K562 (cell line): ENCODE measurements around the gene ST3GAL5. TPM values are rescaled to one million over a fixed set of nuclear protein-coding genes. Genes with fewer than 3 reads are reported as not detected.

Experiments
- ATAC-seq: fragments of 200-7000 bp; cut with Tn5 transposase; 3 replicates; pipeline ENCODE4 v1.9.1; 2020; ENCODE audit warnings: moderate library complexity
- BruUV-seq: library from RNA; stranded (reverse); fragments of 400-500 nt; replicated peaks from 2 replicates; lab custom pipeline; 2021; lab: Mats Ljungman, UMichigan
- CTCF ChIA-PET: fragments of 300-600 bp; formaldehyde crosslinking; extraction: SDS; loops from one replicate; lab custom pipeline; 2021; ENCODE audit warnings: low intra/inter-chr PET ratio; lab: Yijun Ruan, JAX
- POLR2A ChIA-PET: fragments of 300-600, 350-650 bp; sonication (Branson Sonifier 250); formaldehyde crosslinking; extraction: SDS; loops from one replicate; lab custom pipeline; 2021; ENCODE audit warnings: antibody characterized with exemption, inconsistent platforms; lab: Yijun Ruan, JAX
- DNase-seq, 4 experiments: peaks; one replicate each; pipeline versions ENCODE4 v3.0.0 to v3.0.0-alpha.2; 2011 to 2018; ENCODE audit warnings: low spot score in 3 of 4, mixed read lengths in 3 of 4; ENCODE audit errors: extremely low read depth in 1 of 4
- FAIRE-seq: peaks from 2 replicates; lab custom pipeline; 2011; peaks lifted over from hg19 to GRCh38; lab: Jason Lieb, UNC
- H2AFZ ChIP-seq: 2 replicates; pipeline ENCODE4 v1.6.0; 2011; ENCODE audit warnings: low read depth, low read length, control low read depth, inconsistent platforms
- H3K27ac ChIP-seq: fragments of 200-600 bp; 3 replicates; pipeline ENCODE4 v1.8.0; 2011; ENCODE audit warnings: low read depth, mild to moderate bottlenecking, control low read depth, inconsistent platforms, low read length, moderate library complexity, mixed read lengths; ENCODE audit errors: extremely low read depth
- H3K27me3 ChIP-seq, 2 experiments: fragments of 300-600 bp in 1 of 2; 2 replicates in 1 of 2; 3 replicates in 1 of 2; pipeline versions ENCODE4 v1.6.0 to v1.8.0; 2011; ENCODE audit warnings: inconsistent platforms in 2 of 2, low read length in 2 of 2, mild to moderate bottlenecking in 1 of 2, mixed read lengths in 1 of 2, moderate library complexity in 1 of 2; ENCODE audit not compliant: control insufficient read depth in 2 of 2, insufficient read depth in 2 of 2
- H3K36me3 ChIP-seq: fragments of 300-600 bp; 3 replicates; pipeline ENCODE4 v1.8.0; 2011; ENCODE audit warnings: mild to moderate bottlenecking, low read length, inconsistent platforms; ENCODE audit not compliant: control insufficient read depth, insufficient read depth
- H3K4me1 ChIP-seq, 2 experiments: fragments of 200-600 bp in 1 of 2; replicated peaks in 1 of 2; 2 replicates in 1 of 2; 3 replicates in 1 of 2; pipeline versions ENCODE4 v1.5.1 to v1.8.0; 2011; ENCODE audit warnings: inconsistent platforms in 2 of 2, low read length in 2 of 2, mild to moderate bottlenecking in 1 of 2, mixed read lengths in 1 of 2, moderate library complexity in 1 of 2; ENCODE audit not compliant: control insufficient read depth in 2 of 2, insufficient read depth in 2 of 2
- H3K4me2 ChIP-seq: 2 replicates; pipeline ENCODE4 v1.6.1; 2011; ENCODE audit warnings: low read length, control low read depth, inconsistent platforms, mixed read lengths; ENCODE audit not compliant: insufficient read depth
- H3K4me3 ChIP-seq: fragments of 200-600 bp; sonication (generic), shearing (Covaris generic); 2 replicates; pipeline ENCODE4 v1.5.1; 2016; ENCODE audit warnings: control low read depth, inconsistent platforms
- H3K79me2 ChIP-seq: fragments of 200-600 bp; 3 replicates; pipeline ENCODE4 v1.8.0; 2011; ENCODE audit warnings: low read length, inconsistent platforms; ENCODE audit not compliant: control insufficient read depth, insufficient read depth
- H3K9ac ChIP-seq, 2 experiments: 2 replicates each; pipeline versions ENCODE4 v1.6.0 to v1.6.1; 2011; ENCODE audit warnings: low read depth in 2 of 2, low read length in 2 of 2, control low read depth in 1 of 2, inconsistent platforms in 1 of 2, mild to moderate bottlenecking in 1 of 2, mixed read lengths in 1 of 2; ENCODE audit not compliant: insufficient read depth in 1 of 2
- H3K9me1 ChIP-seq: one replicate; pipeline ENCODE4 v1.6.0; 2011; ENCODE audit warnings: inconsistent platforms, mild to moderate bottlenecking, low read length, moderate library complexity; ENCODE audit not compliant: control insufficient read depth, insufficient read depth
- H3K9me3 ChIP-seq: replicated peaks from 2 replicates; pipeline ENCODE4 v1.5.1; 2011; ENCODE audit warnings: low read depth, low read length, inconsistent platforms; ENCODE audit not compliant: control insufficient read depth, insufficient read depth
- H4K20me1 ChIP-seq: replicated peaks from 2 replicates; pipeline ENCODE4 v1.6.1; 2011; ENCODE audit warnings: low read length, inconsistent platforms, mixed read lengths; ENCODE audit not compliant: control insufficient read depth, insufficient read depth
- ARID1B ChIP-seq: fragments of 450-650 bp; IDR thresholded peaks from 2 replicates; pipeline ENCODE4 v1.6.1; 2016; ENCODE audit warnings: antibody characterized with exemption, mild to moderate bottlenecking, inconsistent platforms
- FOSL1 ChIP-seq: fragments of 200-800 bp; sonication (Bioruptor generic); conservative IDR thresholded peaks from 2 replicates; pipeline ENCODE4 v1.6.1; 2016; ENCODE audit warnings: missing genetic modification characterization, missing compliant biosample characterization
- IRF2 ChIP-seq: sonication (generic); formaldehyde crosslinking; IDR thresholded peaks from 2 replicates; pipeline ENCODE4 v1.8.1; 2022; ENCODE audit warnings: mild to moderate bottlenecking, missing genetic modification reagents
- JUN ChIP-seq, 2 experiments: sonication (generic) in 1 of 2; formaldehyde crosslinking in 1 of 2; IDR thresholded peaks; 2 replicates each; pipeline versions ENCODE4 v1.6.1 to v1.8.0; 2012 to 2022; ENCODE audit warnings: borderline replicate concordance in 2 of 2, mild to moderate bottlenecking in 2 of 2, improper control_type of control experiment in 1 of 2, low read depth in 1 of 2, low read length in 1 of 2, missing genetic modification reagents in 1 of 2
- KAT8 ChIP-seq: fragments of 450-650 bp; IDR thresholded peaks from 2 replicates; pipeline ENCODE4 v1.6.1; 2016; ENCODE audit warnings: low read depth, mild to moderate bottlenecking
- MLX ChIP-seq, 2 experiments: fragments of 450-650 bp in 1 of 2; sonication (generic) in 1 of 2; formaldehyde crosslinking; conservative IDR thresholded peaks; 2 replicates each; pipeline versions ENCODE4 v1.4.0 to v1.8.1; 2020 to 2022; ENCODE audit warnings: mild to moderate bottlenecking in 1 of 2, missing genetic modification reagents in 1 of 2
- MYBL2 ChIP-seq, 2 experiments: fragments of 450-650 bp in 1 of 2; sonication (generic) in 1 of 2; formaldehyde crosslinking in 1 of 2; IDR thresholded peaks; 2 replicates each; pipeline versions ENCODE4 v1.6.1 to v1.8.1; 2017 to 2022; ENCODE audit warnings: borderline replicate concordance in 1 of 2, inconsistent platforms in 1 of 2, low read depth in 1 of 2, mild to moderate bottlenecking in 1 of 2, missing genetic modification reagents in 1 of 2, moderate library complexity in 1 of 2
- NBN ChIP-seq: fragments of 450-650 bp; IDR thresholded peaks from 2 replicates; pipeline ENCODE4 v1.6.1; 2016; ENCODE audit warnings: low read depth, mild to moderate bottlenecking
- PRDM10 ChIP-seq: fragments of 450-650 bp; IDR thresholded peaks from 2 replicates; pipeline ENCODE4 v1.6.1; 2018; ENCODE audit not compliant: partially characterized antibody
- RB1 ChIP-seq: fragments of 450-650 bp; IDR thresholded peaks from 2 replicates; pipeline ENCODE4 v1.6.1; 2017; ENCODE audit warnings: low read depth, mild to moderate bottlenecking
- RFX7 ChIP-seq: fragments of 250-450 bp; sonication (Bioruptor Pico); IDR thresholded peaks from 2 replicates; pipeline ENCODE4 v1.5.1; 2021; ENCODE audit warnings: mild to moderate bottlenecking
- RNF2 ChIP-seq: sonication (generic); IDR thresholded peaks from 2 replicates; pipeline ENCODE4 v1.6.1; 2016
- TEAD4 ChIP-seq, 2 experiments: sonication (generic) in 1 of 2; formaldehyde crosslinking in 1 of 2; IDR thresholded peaks; 2 replicates each; pipeline versions ENCODE4 v1.6.1 to v1.8.0; 2012 to 2022; ENCODE audit warnings: borderline replicate concordance in 1 of 2, inconsistent platforms in 1 of 2, low read length in 1 of 2, mild to moderate bottlenecking in 1 of 2, missing genetic modification reagents in 1 of 2
- ZNF197 ChIP-seq: fragments of 200-800 bp; sonication (Bioruptor generic); IDR thresholded peaks from 2 replicates; pipeline ENCODE4 v1.6.1; 2016; ENCODE audit warnings: low read depth, missing genetic modification characterization, missing compliant biosample characterization
- ZNF551 ChIP-seq: fragments of 250-450 bp; sonication (Bioruptor Pico); IDR thresholded peaks from 2 replicates; pipeline ENCODE4 v1.5.0; 2021; ENCODE audit warnings: mild to moderate bottlenecking, moderate library complexity
- ZNF766 ChIP-seq: fragments of 200-800 bp; sonication (Bioruptor generic); conservative IDR thresholded peaks from 2 replicates; pipeline ENCODE4 v1.6.1; 2016; ENCODE audit warnings: missing genetic modification characterization, missing compliant biosample characterization
- WGBS: fragments of 100-300 bp; shearing (Covaris generic); methylation state at CpG from one replicate; pipeline ENCODE4 v1.1.6; 2016; ENCODE audit warnings: low coverage, mixed read lengths; ENCODE audit not compliant: insufficient coverage; ENCODE audit errors: missing lambda C conversion rate; 5-methylcytosine and 5-hydroxymethylcytosine counted together
- in situ Hi-C: fragments of 300-500 bp; cut with MboI; formaldehyde crosslinking; loops from 4 replicates; pipeline ENCODE4 v1.15.0; 2018; ENCODE audit warnings: inconsistent platforms, mixed read lengths
- intact Hi-C: fragments of 100-400 bp; cut with micrococcal nuclease; formaldehyde crosslinking; loops from 2 replicates; pipeline ENCODE4 v1.14.2; 2022
- polyA plus RNA-seq, 8 experiments: library from polyadenylated mRNA; depleted of rRNA in 4 of 8; stranded (reverse) in 5 of 8; unstranded in 3 of 8; fragments of >200 nt; fragmentation: Nextera tagmentation in 2 of 8; fragmentation: Illumina TruSeq in 1 of 8; extraction: Ambion mirVana in 2 of 8; extraction: Trizol in 1 of 8; gene quantifications; 2 replicates each; pipeline versions ENCODE4 v1.2.1 to v1.2.3, GENCODE V29; 2011 to 2014; ENCODE audit warnings: inconsistent platforms in 1 of 8, missing spikeins in 1 of 8
- total RNA-seq, 7 experiments: library from RNA; depleted of rRNA in 6 of 7; stranded (reverse); fragments of >200 nt in 6 of 7; fragmentation: Illumina TruSeq in 2 of 7; extraction: Trizol in 2 of 7; gene quantifications; 2 replicates each; pipeline versions ENCODE4 v1.2.1 to v1.2.3, GENCODE V29; 2011 to 2021; ENCODE audit warnings: low replicate concordance in 1 of 7

Gene ST3GAL5
- total and polyA plus RNA-seq, 9 of the 15 experiments (the other 6 are each of a cell fraction or from before 2014, with no cell fraction given): 1.6 to 10.0 (median 4.2) TPM

- no peak for TF ChIP-seq MYBL2 (IDR thresholded peaks at IDR 0.05; ENCODE audit: low read depth)
- no peak for TF ChIP-seq MYBL2 (CRISPR knock-in tag; IDR thresholded peaks at IDR 0.05; ENCODE audit: borderline replicate concordance)
- TF ChIP-seq RFX7 (CRISPR knock-in tag): no peak
- TF ChIP-seq ZNF197 (CRISPR knock-in tag): no peak
Measured at GRCh38 chr2:85922199-85922598, 33.4 kb upstream of the ST3GAL5 start (continued).

GRCh38 chr2:85921659-85922058, 32.9 kb upstream of the ST3GAL5 start:
- WGBS: 0% methylated on average over 5 of the region's 5 CpGs
- Histone ChIP-seq H3K4me1 (peaks cover 0 to 18% of the 10 kb centered on the region in 2 experiments; a peak in 4 of 5 replicates), H3K27ac (no peak overlapping the region; the same call in 2 of the 3 replicates), H4K20me1 (no peaks in the 10 kb centered on the region), H3K9me1 (no peaks in the 10 kb centered on the region), H3K36me3 (no peaks in the 10 kb centered on the region), H3K4me2 (peak overlapping the region; percentile 51), H2AFZ (peak overlapping the region; percentile 66), H3K4me3 (no peak overlapping the region), H3K9me3 (no peaks in the 10 kb centered on the region), H3K9ac (no peak overlapping the region), H3K27me3 (no peaks in the 10 kb centered on the region; a peak in 1 of 5 replicates), H3K79me2 (no peaks in the 10 kb centered on the region)
- BruUV-seq: no TSS peak
- in situ Hi-C loops: no loop called here
- DNase-seq (peak; percentile 43 to 68 (median 62)), FAIRE-seq (peak; percentile 82), ATAC-seq (peak; percentile 87)
- intact Hi-C loops: loop anchor here (1.0 kb wide), 1 partner anchor 72 kb away; no protein-coding TSS in a partner anchor
- ChIA-PET CTCF (no interaction called here), POLR2A (interaction anchor here (0.6 to 1.9 kb wide), 7 partner anchors 8 to 40 kb away, joined by 3 to 7 read pairs (median 3); no protein-coding TSS in a partner anchor)
- peak; percentile 94 for TF ChIP-seq ARID1B
- peak; percentile 93 for TF ChIP-seq ZNF766 (CRISPR knock-in tag)
- no peak for TF ChIP-seq MLX (CRISPR knock-in tag; conservative IDR thresholded peaks at IDR 0.05)
- TF ChIP-seq IRF2 (CRISPR knock-in tag): no peak
- TF ChIP-seq TEAD4 (IDR thresholded peaks at IDR 0.05; ENCODE audit: low read length): peak; percentile 94
- no peak for TF ChIP-seq TEAD4 (CRISPR knock-in tag; IDR thresholded peaks at IDR 0.05; ENCODE audit: borderline replicate concordance)
- peak; percentile 13; the same call in 1 of the 2 replicates for TF ChIP-seq JUN (IDR thresholded peaks at IDR 0.05; ENCODE audit: borderline replicate concordance, low read depth, low read length)
- no peak for TF ChIP-seq JUN (CRISPR knock-in tag; IDR thresholded peaks at IDR 0.05; ENCODE audit: borderline replicate concordance)
- peak; percentile 30; the same call in 1 of the 2 replicates for TF ChIP-seq NBN
- TF ChIP-seq KAT8: no peak
- TF ChIP-seq RNF2: 0 out of 2 replicates have a peak, but pooled peaks have one; percentile 35
- TF ChIP-seq FOSL1 (tag): peak; percentile 37; the same call in 1 of the 2 replicates
- TF ChIP-seq ZNF551 (CRISPR knock-in tag): no peak
- TF ChIP-seq RB1: no peak
- peak; percentile 17 for TF ChIP-seq PRDM10
